ENCODE data around the gene ANOS1. TPM values are rescaled to one million over a fixed set of nuclear protein-coding genes. Genes with fewer than 3 reads are reported as not detected.

The ANOS1 gene
- total RNA-seq, 6 donors from 2014 or later: 16.8 to 118 (median 66.6) TPM

DNA sequence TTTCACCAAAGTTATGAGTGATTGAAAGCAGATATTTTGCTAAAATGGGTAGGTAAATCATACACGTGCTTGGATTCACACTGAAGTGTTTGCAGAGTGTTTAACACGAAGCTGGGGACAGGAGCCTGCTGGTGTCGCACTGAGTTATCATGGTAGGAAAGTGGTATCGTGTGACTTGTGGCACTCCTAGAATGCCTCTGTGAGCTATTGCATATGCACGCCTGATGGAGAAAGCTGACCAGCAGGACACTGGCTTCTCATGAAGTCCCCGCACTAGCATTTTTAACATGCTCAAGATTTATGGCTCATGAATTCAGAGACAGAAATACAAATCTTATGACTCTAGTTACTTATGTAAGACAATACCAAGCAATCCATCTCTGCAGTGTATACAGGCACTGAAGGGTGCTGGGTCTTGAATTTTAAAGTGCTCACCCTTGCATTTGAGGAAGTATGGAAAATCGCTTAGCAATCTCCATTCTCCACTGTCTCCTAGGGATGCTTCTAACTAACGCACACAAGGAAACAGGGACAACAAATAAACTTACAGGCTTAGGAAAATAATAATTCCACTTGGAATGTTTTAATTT, 247.5 kb downstream of the ANOS1 start:
- H3K27ac ChIP-seq: no peak overlapping the region
- WGBS, 2 donors: 63 to 68% methylated on average over 8 of the region's 8 CpGs
- no peaks in the 10 kb centered on the region for H3K36me3 ChIP-seq
- ATAC-seq (ENCODE audit: low FRiP score in 2 of 2) (no peak), DNase-seq (no peak)
- H3K27me3 ChIP-seq: no peaks in the 10 kb centered on the region
- H3K9me3 ChIP-seq: no peaks in the 10 kb centered on the region
- H3K4me1 ChIP-seq: no peaks in the 10 kb centered on the region
- TF ChIP-seq POLR2AphosphoS5 (IDR thresholded peaks at IDR 0.05) (no peak), EP300 (IDR thresholded peaks at IDR 0.05) (no peak), POLR2A (IDR thresholded peaks at IDR 0.05) (no peak)
- TF ChIP-seq, protein P1, sequence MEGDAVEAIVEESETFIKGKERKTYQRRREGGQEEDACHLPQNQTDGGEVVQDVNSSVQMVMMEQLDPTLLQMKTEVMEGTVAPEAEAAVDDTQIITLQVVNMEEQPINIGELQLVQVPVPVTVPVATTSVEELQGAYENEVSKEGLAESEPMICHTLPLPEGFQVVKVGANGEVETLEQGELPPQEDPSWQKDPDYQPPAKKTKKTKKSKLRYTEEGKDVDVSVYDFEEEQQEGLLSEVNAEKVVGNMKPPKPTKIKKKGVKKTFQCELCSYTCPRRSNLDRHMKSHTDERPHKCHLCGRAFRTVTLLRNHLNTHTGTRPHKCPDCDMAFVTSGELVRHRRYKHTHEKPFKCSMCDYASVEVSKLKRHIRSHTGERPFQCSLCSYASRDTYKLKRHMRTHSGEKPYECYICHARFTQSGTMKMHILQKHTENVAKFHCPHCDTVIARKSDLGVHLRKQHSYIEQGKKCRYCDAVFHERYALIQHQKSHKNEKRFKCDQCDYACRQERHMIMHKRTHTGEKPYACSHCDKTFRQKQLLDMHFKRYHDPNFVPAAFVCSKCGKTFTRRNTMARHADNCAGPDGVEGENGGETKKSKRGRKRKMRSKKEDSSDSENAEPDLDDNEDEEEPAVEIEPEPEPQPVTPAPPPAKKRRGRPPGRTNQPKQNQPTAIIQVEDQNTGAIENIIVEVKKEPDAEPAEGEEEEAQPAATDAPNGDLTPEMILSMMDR (IDR thresholded peaks at IDR 0.05): no peak
- no peak overlapping the region for H3K4me3 ChIP-seq

Other genes with a start within 250 kb of the ANOS1 start
- not detected for gene FAM9A, start 69.2 kb upstream of the ANOS1 start, total RNA-seq